GM13976 (cell line): Measurements from ENCODE around the gene AMZ2.
"Not testable (repeated sequence)": the region's sequence is repeated elsewhere in the genome, so short reads cannot be mapped to it uniquely, and the experiment has no call there.

Experiments
- DNase-seq: peaks from one replicate; pipeline ENCODE4 v3.0.0; 2012; ENCODE audit warnings: low spot score
- CTCF ChIP-seq: IDR thresholded peaks from 2 replicates; pipeline ENCODE4 v1.5.1; 2012; ENCODE audit warnings: borderline replicate concordance, mild to moderate bottlenecking; ENCODE audit not compliant: insufficient read depth; ENCODE audit errors: extremely low read depth, missing control alignments, control extremely low read depth
- in situ Hi-C: fragments of 300-500 bp; cut with MboI; formaldehyde crosslinking; loops from one replicate; pipeline ENCODE4 v1.12.0; 2022; ENCODE audit warnings: low sequenced_read_pairs, mixed read lengths, inconsistent platforms; ENCODE audit not compliant: unreplicated experiment

The AMZ2 gene

GRCh38 chr17:68277807-68278206 lies 30.0 kb downstream of the AMZ2 start:
- DNase-seq = no peak
- no peak for TF ChIP-seq CTCF
- in situ Hi-C loops = no loop called here

GRCh38 chr17:68281965-68282364 lies 34.1 kb downstream of the AMZ2 start:
- in situ Hi-C loops, DNase-seq: not testable (repeated sequence)

- DNase-seq = peak; percentile 64
- in situ Hi-C loops = no loop called here
- no peak for TF ChIP-seq CTCF
Measured at GRCh38 chr17:68288375-68288774, 40.5 kb downstream of the AMZ2 start.

GRCh38 chr17:68288804-68289203 lies 41.0 kb downstream of the AMZ2 start:
- in situ Hi-C loops = no loop called here
- peak; percentile 59 for DNase-seq
- no peak for TF ChIP-seq CTCF

GRCh38 chr17:68289473-68289872 lies 41.6 kb downstream of the AMZ2 start:
- DNase-seq = no peak
- TF ChIP-seq CTCF = no peak
- in situ Hi-C loops = no loop called here

- DNase-seq = no peak
- in situ Hi-C loops = no loop called here
- no peak for TF ChIP-seq CTCF
Measured at GRCh38 chr17:68289936-68290267, 42.1 kb downstream of the AMZ2 start.

- DNase-seq = peak; percentile 61
- in situ Hi-C loops = no loop called here
- TF ChIP-seq CTCF = no peak
Measured at GRCh38 chr17:68290268-68290954, 42.6 kb downstream of the AMZ2 start.
